Measurements from ENCODE around the gene SLC38A5. TPM values are rescaled to one million over a fixed set of nuclear protein-coding genes. Genes with fewer than 3 reads are reported as not detected.

The SLC38A5 gene
- total and polyA plus RNA-seq, 2 of the 13 experiments (the other 11 are each of a cell fraction or from before 2014, with no cell fraction given) = 46.1 to 73.4 TPM

DNA sequence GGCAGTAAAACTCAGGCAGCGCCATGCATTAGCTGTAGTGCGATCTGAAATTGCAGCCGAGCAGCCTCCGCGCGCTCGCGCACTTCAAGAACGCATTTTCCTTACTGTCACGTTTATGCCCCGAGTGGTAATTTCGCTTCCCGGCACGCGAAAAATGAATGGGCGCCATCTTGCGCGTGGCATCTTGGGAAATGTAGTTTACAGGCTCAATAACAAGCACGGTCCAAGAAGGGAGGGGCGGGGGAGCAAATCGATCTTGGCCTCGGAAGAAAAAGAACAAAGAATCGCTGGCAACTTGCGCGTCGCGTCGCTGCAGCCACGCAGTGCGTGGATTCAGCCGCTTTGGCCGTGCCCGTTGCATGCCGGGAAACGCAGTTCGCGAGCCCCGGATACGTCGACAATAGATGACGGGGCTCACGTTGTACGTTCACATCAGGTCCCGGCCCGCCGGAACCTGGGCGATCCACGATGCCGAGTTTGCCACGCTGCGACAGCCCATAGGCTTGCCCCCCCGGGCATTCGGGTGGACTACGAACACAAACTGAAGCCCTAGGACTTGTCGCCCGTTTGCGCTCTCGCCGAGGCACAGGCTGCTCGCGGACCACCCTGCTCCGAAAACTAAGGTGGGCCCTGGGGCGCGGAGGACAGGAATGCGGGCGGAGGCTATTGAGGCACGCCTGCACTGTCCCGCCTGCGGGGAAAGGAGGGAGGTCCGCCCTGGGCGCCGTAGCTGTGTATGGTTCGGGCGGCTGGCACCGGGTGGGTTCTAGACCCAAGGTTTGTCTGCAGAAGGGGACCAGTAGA is 5.9 kb upstream of the SLC38A5 start, which contains the start of gene FTSJ1 (continued):
- TF ChIP-seq ZNF350 (CRISPR knock-in tag; IDR thresholded peaks at IDR 0.05; ENCODE audit: borderline replicate concordance, low read depth) = peak; percentile 56; the same call in 1 of the 2 replicates
- peak; percentile 45; the same call in 1 of the 2 replicates for TF ChIP-seq ATF7-NPFF (CRISPR knock-in tag; IDR thresholded peaks at IDR 0.05; ENCODE audit: low read depth)
- TF ChIP-seq FOXC1 (CRISPR knock-in tag; IDR thresholded peaks at IDR 0.05; ENCODE audit: borderline replicate concordance) = peak; percentile 49; the same call in 1 of the 2 replicates
- TF ChIP-seq, protein P1, sequence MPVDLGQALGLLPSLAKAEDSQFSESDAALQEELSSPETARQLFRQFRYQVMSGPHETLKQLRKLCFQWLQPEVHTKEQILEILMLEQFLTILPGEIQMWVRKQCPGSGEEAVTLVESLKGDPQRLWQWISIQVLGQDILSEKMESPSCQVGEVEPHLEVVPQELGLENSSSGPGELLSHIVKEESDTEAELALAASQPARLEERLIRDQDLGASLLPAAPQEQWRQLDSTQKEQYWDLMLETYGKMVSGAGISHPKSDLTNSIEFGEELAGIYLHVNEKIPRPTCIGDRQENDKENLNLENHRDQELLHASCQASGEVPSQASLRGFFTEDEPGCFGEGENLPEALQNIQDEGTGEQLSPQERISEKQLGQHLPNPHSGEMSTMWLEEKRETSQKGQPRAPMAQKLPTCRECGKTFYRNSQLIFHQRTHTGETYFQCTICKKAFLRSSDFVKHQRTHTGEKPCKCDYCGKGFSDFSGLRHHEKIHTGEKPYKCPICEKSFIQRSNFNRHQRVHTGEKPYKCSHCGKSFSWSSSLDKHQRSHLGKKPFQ (CRISPR knock-in tag; IDR thresholded peaks at IDR 0.05; ENCODE audit: insufficient replicate concordance) = peak; percentile 44
- no peak for TF ChIP-seq MBD4 (IDR thresholded peaks at IDR 0.05; ENCODE audit: borderline replicate concordance, low read length)
- TF ChIP-seq, protein P2, sequence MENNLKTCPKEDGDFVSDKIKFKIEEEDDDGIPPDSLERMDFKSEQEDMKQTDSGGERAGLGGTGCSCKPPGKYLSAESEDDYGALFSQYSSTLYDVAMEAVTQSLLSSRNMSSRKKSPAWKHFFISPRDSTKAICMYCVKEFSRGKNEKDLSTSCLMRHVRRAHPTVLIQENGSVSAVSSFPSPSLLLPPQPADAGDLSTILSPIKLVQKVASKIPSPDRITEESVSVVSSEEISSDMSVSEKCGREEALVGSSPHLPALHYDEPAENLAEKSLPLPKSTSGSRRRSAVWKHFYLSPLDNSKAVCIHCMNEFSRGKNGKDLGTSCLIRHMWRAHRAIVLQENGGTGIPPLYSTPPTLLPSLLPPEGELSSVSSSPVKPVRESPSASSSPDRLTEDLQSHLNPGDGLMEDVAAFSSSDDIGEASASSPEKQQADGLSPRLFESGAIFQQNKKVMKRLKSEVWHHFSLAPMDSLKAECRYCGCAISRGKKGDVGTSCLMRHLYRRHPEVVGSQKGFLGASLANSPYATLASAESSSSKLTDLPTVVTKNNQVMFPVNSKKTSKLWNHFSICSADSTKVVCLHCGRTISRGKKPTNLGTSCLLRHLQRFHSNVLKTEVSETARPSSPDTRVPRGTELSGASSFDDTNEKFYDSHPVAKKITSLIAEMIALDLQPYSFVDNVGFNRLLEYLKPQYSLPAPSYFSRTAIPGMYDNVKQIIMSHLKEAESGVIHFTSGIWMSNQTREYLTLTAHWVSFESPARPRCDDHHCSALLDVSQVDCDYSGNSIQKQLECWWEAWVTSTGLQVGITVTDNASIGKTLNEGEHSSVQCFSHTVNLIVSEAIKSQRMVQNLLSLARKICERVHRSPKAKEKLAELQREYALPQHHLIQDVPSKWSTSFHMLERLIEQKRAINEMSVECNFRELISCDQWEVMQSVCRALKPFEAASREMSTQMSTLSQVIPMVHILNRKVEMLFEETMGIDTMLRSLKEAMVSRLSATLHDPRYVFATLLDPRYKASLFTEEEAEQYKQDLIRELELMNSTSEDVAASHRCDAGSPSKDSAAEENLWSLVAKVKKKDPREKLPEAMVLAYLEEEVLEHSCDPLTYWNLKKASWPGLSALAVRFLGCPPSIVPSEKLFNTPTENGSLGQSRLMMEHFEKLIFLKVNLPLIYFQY (CRISPR knock-in tag; IDR thresholded peaks at IDR 0.05; ENCODE audit: borderline replicate concordance) = peak; percentile 64; the same call in 1 of the 2 replicates
- peak; percentile 76; the same call in 1 of the 2 replicates for TF ChIP-seq ZFP90 (CRISPR knock-in tag; IDR thresholded peaks at IDR 0.05; ENCODE audit: borderline replicate concordance)
- TF ChIP-seq, protein P3, sequence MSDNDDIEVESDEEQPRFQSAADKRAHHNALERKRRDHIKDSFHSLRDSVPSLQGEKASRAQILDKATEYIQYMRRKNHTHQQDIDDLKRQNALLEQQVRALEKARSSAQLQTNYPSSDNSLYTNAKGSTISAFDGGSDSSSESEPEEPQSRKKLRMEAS (IDR thresholded peaks at IDR 0.05) = peak; percentile 78
- 0 out of 2 replicates have a peak, but pooled peaks have one; percentile 79 for TF ChIP-seq HOXA5 (CRISPR knock-in tag; IDR thresholded peaks at IDR 0.05)
- no peak for TF ChIP-seq ZC3H4 (CRISPR knock-in tag; IDR thresholded peaks at IDR 0.05; ENCODE audit: borderline replicate concordance)
- TF ChIP-seq FOXJ3 (CRISPR knock-in tag; IDR thresholded peaks at IDR 0.05; ENCODE audit: borderline replicate concordance) = 0 out of 2 replicates have a peak, but pooled peaks have one; percentile 38
- TF ChIP-seq TBP (CRISPR knock-in tag; IDR thresholded peaks at IDR 0.05) = no peak
- no peak for TF ChIP-seq MAFK (conservative IDR thresholded peaks at IDR 0.05 in 1 of 2, IDR thresholded peaks at IDR 0.05 in 1 of 2; ENCODE audit: low read length in 2 of 2)
- no peak for TF ChIP-seq ZKSCAN1 (IDR thresholded peaks at IDR 0.05; ENCODE audit: low read length)
- TF ChIP-seq, protein P4, sequence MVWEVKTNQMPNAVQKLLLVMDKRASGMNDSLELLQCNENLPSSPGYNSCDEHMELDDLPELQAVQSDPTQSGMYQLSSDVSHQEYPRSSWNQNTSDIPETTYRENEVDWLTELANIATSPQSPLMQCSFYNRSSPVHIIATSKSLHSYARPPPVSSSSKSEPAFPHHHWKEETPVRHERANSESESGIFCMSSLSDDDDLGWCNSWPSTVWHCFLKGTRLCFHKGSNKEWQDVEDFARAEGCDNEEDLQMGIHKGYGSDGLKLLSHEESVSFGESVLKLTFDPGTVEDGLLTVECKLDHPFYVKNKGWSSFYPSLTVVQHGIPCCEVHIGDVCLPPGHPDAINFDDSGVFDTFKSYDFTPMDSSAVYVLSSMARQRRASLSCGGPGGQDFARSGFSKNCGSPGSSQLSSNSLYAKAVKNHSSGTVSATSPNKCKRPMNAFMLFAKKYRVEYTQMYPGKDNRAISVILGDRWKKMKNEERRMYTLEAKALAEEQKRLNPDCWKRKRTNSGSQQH (CRISPR knock-in tag; IDR thresholded peaks at IDR 0.05; ENCODE audit: low read depth) = peak; percentile 98
- no peak for TF ChIP-seq MAZ (IDR thresholded peaks at IDR 0.05; ENCODE audit: borderline replicate concordance, low read depth, low read length)
- TF ChIP-seq MAZ (CRISPR knock-in tag; IDR thresholded peaks at IDR 0.05; ENCODE audit: low read depth) = peak; percentile 74; the same call in 1 of the 2 replicates
- TF ChIP-seq ZNF841 (CRISPR knock-in tag; IDR thresholded peaks at IDR 0.05; ENCODE audit: borderline replicate concordance) = no peak
- no peak for TF ChIP-seq ZNF83 (CRISPR knock-in tag; IDR thresholded peaks at IDR 0.05; ENCODE audit: borderline replicate concordance)
- no peak for TF ChIP-seq FOXA3 (CRISPR knock-in tag; IDR thresholded peaks at IDR 0.05)
- TF ChIP-seq ZNF652 (CRISPR knock-in tag; IDR thresholded peaks at IDR 0.05; ENCODE audit: borderline replicate concordance, low read depth) = peak; percentile 10; the same call in 1 of the 2 replicates

Data from HepG2 (cell line).